Measurements from ENCODE around the gene PAQR8. TPM values are rescaled to one million over a fixed set of nuclear protein-coding genes. Genes with fewer than 3 reads are reported as not detected.

The PAQR8 gene
- total RNA-seq, 4 donors from 2014 or later = 9.1 to 300 (median 210) TPM

DNA sequence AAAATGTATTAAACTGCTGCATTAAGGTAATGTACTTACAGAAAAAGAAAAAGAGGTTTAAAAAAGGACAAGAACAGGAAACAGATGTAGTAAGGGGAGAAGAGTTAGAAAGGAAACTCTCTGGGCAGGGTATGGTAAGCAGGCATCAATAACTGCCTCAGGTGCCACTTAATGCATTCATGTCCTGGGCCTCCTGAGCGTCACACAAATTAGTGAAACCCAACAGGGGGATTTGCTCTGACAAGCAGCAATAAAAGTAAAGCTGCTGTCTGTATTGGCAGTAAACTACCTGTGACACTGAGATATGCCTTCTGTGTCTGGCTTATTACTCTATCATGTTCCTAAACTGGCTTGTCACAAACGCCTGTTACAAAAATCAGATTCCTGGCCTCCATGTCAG lies 56.7 kb downstream of the PAQR8 start:
- no peaks in the 10 kb centered on the region for H3K27me3 ChIP-seq
- DNase-seq = no peak
- H3K4me1 ChIP-seq = peaks cover 0 to 7% (median 0%) of the 10 kb centered on the region in 4 donors
- no peaks in the 10 kb centered on the region for H3K36me3 ChIP-seq
- no peak overlapping the region for H3K4me3 ChIP-seq
- TF ChIP-seq, protein P1, sequence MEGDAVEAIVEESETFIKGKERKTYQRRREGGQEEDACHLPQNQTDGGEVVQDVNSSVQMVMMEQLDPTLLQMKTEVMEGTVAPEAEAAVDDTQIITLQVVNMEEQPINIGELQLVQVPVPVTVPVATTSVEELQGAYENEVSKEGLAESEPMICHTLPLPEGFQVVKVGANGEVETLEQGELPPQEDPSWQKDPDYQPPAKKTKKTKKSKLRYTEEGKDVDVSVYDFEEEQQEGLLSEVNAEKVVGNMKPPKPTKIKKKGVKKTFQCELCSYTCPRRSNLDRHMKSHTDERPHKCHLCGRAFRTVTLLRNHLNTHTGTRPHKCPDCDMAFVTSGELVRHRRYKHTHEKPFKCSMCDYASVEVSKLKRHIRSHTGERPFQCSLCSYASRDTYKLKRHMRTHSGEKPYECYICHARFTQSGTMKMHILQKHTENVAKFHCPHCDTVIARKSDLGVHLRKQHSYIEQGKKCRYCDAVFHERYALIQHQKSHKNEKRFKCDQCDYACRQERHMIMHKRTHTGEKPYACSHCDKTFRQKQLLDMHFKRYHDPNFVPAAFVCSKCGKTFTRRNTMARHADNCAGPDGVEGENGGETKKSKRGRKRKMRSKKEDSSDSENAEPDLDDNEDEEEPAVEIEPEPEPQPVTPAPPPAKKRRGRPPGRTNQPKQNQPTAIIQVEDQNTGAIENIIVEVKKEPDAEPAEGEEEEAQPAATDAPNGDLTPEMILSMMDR (IDR thresholded peaks at IDR 0.05) = no peak
- no peak for TF ChIP-seq POLR2A (IDR thresholded peaks at IDR 0.05)
- H3K9me3 ChIP-seq = no peaks in the 10 kb centered on the region
- no peak overlapping the region for H3K27ac ChIP-seq

DNA sequence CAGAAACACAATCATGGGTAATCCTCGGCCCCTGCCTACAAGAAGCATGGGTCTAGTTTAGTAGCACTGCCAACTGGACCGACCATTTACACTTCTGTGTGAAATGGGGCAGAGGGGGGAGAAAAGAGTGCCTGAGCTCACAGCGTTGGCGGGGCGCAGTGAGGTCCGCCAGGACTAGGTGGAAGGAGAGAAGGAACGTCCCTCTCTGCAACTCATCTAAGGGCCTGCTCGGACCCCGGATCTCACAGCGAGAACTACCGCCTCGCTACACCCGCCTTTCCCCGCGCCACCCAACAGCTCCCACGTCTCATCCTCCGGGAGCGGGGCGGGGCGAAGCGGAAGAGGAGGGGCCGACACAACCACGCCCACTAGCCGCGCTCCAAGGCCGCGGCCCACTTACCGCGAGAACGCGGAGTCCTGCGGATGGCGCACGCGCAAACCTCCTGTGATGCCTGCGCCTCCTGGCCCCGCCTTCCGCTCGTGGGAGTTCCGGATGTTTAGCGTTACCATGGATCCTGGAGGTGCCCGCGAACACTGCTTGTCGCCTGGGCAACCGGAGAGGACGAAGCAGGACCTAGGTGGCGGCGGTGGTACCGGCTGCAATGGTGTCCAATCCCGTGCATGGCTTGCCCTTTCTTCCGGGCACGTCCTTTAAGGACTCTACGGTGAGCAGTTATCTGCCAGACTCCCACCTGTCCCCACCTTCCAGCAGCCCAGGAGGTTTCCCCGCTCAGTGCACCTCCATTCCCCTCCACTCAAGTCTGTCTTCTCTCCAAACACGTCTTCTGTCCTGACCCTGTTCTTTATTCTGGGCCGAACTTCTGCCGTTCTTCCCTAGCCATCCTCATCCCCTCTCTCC lies 58.1 kb downstream of the PAQR8 start, which contains the start of gene EFHC1:
Gene EFHC1 (plus strand): TSS at position 534 of the 859 bp plus-strand sequence. CDS start 69 bp downstream, at position 603.
- peaks cover 0 to 7% (median 0%) of the 10 kb centered on the region in 4 donors for H3K4me1 ChIP-seq
- H3K9me3 ChIP-seq = no peaks in the 10 kb centered on the region
- H3K27me3 ChIP-seq = no peaks in the 10 kb centered on the region
- H3K4me3 ChIP-seq = peak within 1 kb of the TSS; percentile 64 to 86 (median 70)
- DNase-seq = peak; percentile 99 to 100 (median 100)
- no peaks in the 10 kb centered on the region for H3K36me3 ChIP-seq
- H3K27ac ChIP-seq = peak within 1 kb of the TSS; percentile 82 to 86 (median 84)
- peak; percentile 38 to 67 for TF ChIP-seq POLR2A (IDR thresholded peaks at IDR 0.05)
- TF ChIP-seq, protein P1 (IDR thresholded peaks at IDR 0.05) = no peak

DNA sequence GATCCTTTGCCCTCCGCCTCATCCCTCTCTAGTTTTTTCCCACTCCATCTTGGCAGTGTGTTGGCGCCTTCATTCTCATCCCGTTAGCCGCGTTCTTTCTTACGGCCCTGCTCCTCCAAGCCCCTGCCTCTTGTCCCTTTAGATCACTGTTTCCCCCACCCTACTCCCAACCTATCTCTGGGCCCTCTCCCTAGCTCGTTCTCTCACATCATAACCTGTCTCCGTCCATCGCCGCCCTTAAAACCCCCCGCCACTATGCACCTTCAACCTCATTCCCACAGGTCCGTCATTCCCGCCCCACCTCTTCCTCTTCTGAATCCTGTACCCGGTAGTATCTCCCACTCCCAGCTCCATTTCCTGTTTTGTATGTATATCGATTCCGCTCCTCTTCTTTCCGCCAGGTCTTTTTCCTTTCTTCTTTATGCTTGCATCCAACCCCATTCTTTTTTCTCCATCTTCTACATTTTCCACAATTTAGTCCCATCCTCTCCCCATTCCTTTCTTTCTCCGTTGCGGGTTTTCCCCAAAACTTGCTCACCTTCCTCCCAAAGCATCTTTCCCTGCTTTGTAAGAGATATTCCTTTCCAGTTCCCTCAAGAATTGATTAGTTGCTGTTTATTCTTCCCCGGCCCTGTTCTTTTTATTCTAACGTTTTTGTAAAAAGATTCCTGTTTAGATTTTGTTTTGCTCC lies 58.9 kb downstream of the PAQR8 start:
- Histone ChIP-seq H3K27me3 (no peaks in the 10 kb centered on the region), H3K4me3 (peak overlapping the region; percentile 64 to 86 (median 70)), H3K4me1 (peaks cover 0 to 7% (median 0%) of the 10 kb centered on the region in 4 donors), H3K9me3 (no peaks in the 10 kb centered on the region), H3K36me3 (no peaks in the 10 kb centered on the region), H3K27ac (peak overlapping the region; percentile 82 to 86 (median 84))
- peak in 1 of 3 donors; percentile 58 for DNase-seq
- TF ChIP-seq, protein P1 (IDR thresholded peaks at IDR 0.05) = no peak
- no peak for TF ChIP-seq POLR2A (IDR thresholded peaks at IDR 0.05)

DNA sequence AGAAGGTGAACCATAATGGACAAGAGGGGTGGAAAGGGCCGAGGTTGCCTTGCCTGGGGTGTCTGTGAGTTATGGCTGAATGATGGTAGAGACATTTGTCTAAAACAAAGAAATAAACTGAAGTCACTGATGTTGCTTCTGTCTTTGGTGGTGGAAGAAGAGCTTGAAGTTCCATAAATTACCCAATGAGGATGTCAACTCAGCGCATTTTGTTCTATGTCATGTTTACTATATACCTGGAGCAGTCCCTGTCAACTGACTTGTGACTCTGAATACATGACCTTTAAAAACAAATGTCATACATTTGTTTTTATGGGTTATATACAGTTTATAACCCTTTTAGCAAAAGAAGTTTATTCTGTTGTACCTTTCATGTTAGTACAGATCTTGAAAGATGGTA lies 60.2 kb downstream of the PAQR8 start:
- H3K4me1 ChIP-seq = peaks cover 0 to 7% (median 0%) of the 10 kb centered on the region in 4 donors
- DNase-seq = no peak
- TF ChIP-seq, protein P1 (IDR thresholded peaks at IDR 0.05) = no peak
- TF ChIP-seq POLR2A (IDR thresholded peaks at IDR 0.05) = no peak
- H3K4me3 ChIP-seq = no peak overlapping the region
- H3K27ac ChIP-seq = no peak overlapping the region
- H3K27me3 ChIP-seq = no peaks in the 10 kb centered on the region
- no peaks in the 10 kb centered on the region for H3K36me3 ChIP-seq
- H3K9me3 ChIP-seq = no peaks in the 10 kb centered on the region

DNA sequence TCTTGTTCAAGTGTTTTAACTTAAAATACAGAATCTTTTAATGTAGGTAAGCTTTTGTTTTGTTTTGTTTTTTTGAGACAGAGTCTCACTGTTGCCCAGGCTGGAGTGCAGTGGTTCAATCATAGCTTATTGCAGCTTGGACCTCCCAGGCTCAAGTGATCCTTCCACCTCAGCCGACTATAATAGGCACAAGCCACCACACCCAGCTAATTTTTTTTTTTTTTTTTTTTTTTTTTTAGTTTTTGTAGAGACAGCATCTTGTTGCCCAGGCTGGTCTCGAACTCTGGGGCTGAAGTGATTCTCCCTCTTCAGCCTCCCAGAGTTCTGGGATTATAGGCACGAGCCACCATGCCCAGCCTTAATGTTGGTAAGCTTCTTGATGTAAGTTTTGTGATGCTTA lies 61.5 kb downstream of the PAQR8 start:
- H3K4me3 ChIP-seq = no peak overlapping the region
- peak overlapping the region in 1 of 4 donors; percentile 43 for H3K27ac ChIP-seq
- no peak for DNase-seq
- peaks cover 0 to 7% (median 0%) of the 10 kb centered on the region in 4 donors for H3K4me1 ChIP-seq
- no peaks in the 10 kb centered on the region for H3K27me3 ChIP-seq
- H3K9me3 ChIP-seq = no peaks in the 10 kb centered on the region
- no peaks in the 10 kb centered on the region for H3K36me3 ChIP-seq
- no peak for TF ChIP-seq POLR2A (IDR thresholded peaks at IDR 0.05)
- TF ChIP-seq, protein P1 (IDR thresholded peaks at IDR 0.05) = no peak

Measured in Peyer's patch (tissue), 4 donors.